ENCODE measurements around the gene PPP2R5C. TPM values are rescaled to one million over a fixed set of nuclear protein-coding genes. Genes with fewer than 3 reads are reported as not detected.

Gene PPP2R5C
- polyA plus RNA-seq, 1 donor from 2014 or later: 111 TPM

DNA sequence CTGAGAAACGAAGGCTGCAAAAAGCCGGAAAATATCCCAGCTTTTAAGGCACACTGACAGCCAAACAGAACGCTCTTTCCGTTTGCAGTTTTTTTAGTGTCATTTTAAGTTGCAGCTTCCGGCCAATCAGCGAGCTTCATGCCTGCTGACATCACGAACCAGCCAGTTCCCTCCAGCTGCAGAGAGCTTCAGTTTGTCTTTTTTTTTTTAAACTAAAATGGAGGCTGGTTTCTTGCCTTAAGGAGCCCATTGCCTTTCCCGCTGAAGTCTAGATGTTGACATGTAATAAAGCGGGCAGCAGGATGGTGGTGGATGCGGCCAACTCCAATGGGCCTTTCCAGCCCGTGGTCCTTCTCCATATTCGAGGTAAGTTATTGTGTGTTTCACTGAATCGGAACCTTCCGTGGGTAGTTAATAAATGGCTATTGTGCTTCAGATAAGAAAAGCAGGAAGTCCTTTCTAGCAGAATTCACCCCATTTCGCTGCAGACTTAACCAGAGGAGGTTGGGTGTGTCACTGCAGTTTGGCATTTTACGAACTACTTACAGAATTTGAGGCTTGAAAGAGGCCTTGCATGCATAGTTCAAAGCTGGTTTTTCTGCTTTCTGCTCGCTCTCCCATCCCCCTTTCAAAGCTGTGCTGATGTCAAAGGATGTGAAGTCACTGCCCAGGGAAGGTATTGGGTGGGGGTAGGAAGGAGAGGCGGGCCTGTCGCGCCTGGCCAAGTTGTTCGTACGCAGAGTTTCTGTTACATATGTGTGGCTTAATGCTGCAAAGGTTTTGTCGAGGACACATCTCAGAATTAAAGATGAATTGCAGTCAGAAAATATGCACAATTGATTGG, 48.4 kb downstream of the PPP2R5C start:
- peak overlapping the region; percentile 98 for H3K9ac ChIP-seq (ENCODE audit: low read length)
- peak overlapping the region; percentile 100 for H3K27ac ChIP-seq (ENCODE audit: low read length)
- H3K36me3 ChIP-seq (ENCODE audit: insufficient read depth, low read length): no peaks in the 10 kb centered on the region
- H2AFZ ChIP-seq (ENCODE audit: low read depth, low read length): peak overlapping the region; percentile 92
- peaks cover 46% of the 10 kb centered on the region for H3K79me2 ChIP-seq (replicated peaks; ENCODE audit: insufficient read depth, low read length)
- no peaks in the 10 kb centered on the region for H3K27me3 ChIP-seq (ENCODE audit: insufficient read depth, low read depth, low read length)
- H3K9me2 ChIP-seq (ENCODE audit: insufficient read depth, low read length): no peaks in the 10 kb centered on the region
- no peaks in the 10 kb centered on the region for H3F3A ChIP-seq (ENCODE audit: insufficient read depth, low read length, poor library complexity, severe bottlenecking)
- TF ChIP-seq, protein P1, sequence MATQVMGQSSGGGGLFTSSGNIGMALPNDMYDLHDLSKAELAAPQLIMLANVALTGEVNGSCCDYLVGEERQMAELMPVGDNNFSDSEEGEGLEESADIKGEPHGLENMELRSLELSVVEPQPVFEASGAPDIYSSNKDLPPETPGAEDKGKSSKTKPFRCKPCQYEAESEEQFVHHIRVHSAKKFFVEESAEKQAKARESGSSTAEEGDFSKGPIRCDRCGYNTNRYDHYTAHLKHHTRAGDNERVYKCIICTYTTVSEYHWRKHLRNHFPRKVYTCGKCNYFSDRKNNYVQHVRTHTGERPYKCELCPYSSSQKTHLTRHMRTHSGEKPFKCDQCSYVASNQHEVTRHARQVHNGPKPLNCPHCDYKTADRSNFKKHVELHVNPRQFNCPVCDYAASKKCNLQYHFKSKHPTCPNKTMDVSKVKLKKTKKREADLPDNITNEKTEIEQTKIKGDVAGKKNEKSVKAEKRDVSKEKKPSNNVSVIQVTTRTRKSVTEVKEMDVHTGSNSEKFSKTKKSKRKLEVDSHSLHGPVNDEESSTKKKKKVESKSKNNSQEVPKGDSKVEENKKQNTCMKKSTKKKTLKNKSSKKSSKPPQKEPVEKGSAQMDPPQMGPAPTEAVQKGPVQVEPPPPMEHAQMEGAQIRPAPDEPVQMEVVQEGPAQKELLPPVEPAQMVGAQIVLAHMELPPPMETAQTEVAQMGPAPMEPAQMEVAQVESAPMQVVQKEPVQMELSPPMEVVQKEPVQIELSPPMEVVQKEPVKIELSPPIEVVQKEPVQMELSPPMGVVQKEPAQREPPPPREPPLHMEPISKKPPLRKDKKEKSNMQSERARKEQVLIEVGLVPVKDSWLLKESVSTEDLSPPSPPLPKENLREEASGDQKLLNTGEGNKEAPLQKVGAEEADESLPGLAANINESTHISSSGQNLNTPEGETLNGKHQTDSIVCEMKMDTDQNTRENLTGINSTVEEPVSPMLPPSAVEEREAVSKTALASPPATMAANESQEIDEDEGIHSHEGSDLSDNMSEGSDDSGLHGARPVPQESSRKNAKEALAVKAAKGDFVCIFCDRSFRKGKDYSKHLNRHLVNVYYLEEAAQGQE (IDR thresholded peaks at IDR 0.05; ENCODE audit: borderline replicate concordance): peak; percentile 98
- TF ChIP-seq SMC3 (conservative IDR thresholded peaks at IDR 0.05; ENCODE audit: poor library complexity): peak; percentile 19
- TF ChIP-seq MXI1 (conservative IDR thresholded peaks at IDR 0.05; ENCODE audit: poor library complexity, severe bottlenecking): peak; percentile 64
- no peak for TF ChIP-seq EZH2 (IDR thresholded peaks at IDR 0.05; ENCODE audit: borderline replicate concordance, insufficient read depth, low read length, poor library complexity, severe bottlenecking)
- TF ChIP-seq EP300 (conservative IDR thresholded peaks at IDR 0.05; ENCODE audit: poor library complexity, severe bottlenecking): peak; percentile 74
- peak; percentile 40 for TF ChIP-seq RAD21 (conservative IDR thresholded peaks at IDR 0.05)
- TF ChIP-seq, protein P2, sequence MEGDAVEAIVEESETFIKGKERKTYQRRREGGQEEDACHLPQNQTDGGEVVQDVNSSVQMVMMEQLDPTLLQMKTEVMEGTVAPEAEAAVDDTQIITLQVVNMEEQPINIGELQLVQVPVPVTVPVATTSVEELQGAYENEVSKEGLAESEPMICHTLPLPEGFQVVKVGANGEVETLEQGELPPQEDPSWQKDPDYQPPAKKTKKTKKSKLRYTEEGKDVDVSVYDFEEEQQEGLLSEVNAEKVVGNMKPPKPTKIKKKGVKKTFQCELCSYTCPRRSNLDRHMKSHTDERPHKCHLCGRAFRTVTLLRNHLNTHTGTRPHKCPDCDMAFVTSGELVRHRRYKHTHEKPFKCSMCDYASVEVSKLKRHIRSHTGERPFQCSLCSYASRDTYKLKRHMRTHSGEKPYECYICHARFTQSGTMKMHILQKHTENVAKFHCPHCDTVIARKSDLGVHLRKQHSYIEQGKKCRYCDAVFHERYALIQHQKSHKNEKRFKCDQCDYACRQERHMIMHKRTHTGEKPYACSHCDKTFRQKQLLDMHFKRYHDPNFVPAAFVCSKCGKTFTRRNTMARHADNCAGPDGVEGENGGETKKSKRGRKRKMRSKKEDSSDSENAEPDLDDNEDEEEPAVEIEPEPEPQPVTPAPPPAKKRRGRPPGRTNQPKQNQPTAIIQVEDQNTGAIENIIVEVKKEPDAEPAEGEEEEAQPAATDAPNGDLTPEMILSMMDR (IDR thresholded peaks at IDR 0.05; ENCODE audit: poor library complexity, severe bottlenecking): no peak
- peak; percentile 99 for TF ChIP-seq TAF1 (IDR thresholded peaks at IDR 0.05; ENCODE audit: low read depth)
- peak; percentile 96 for TF ChIP-seq POLR2AphosphoS5 (IDR thresholded peaks at IDR 0.05)
- H3K4me3 ChIP-seq (ENCODE audit: low read length): peak overlapping the region; percentile 76
- no peaks in the 10 kb centered on the region for H3K9me3 ChIP-seq (ENCODE audit: low read length)
- H3K4me2 ChIP-seq (ENCODE audit: low read length): peak overlapping the region; percentile 96
- peaks cover 15% of the 10 kb centered on the region for H4K20me1 ChIP-seq (ENCODE audit: insufficient read depth)

DNA sequence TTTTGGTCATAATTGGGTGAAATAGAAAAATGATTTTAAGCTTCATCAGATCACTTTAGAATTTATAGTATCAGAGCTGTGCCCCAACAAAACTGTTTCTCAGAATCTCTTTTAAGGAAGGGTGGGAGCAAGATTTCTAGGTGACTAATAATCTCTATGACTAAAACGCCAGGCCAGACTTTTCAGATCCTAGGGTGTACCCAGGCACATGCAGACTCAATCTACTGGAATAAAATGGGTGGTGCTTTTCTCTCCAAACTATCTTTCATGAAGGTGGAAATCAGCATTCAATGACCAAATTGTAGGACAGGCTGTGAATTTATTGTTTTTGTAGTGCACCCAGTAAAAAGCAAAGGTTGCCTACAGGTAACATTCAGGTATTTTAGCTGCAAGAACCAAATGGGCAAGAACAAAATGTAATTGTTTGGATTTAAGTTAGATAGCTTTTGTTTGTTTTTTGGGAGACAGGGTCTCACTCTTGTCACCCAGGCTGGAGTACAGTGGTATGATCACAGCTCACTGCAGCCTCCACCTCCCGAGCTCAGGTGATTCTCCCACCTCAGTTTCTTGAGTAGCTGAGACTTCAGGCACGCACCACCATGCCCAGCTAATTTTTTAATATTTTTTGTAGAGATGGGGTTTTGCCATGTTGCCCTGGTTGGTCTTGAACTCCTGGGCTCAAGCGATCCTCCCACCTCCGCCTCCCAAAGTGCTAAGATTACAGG, 49.5 kb downstream of the PPP2R5C start:
- peaks cover 15% of the 10 kb centered on the region for H4K20me1 ChIP-seq (ENCODE audit: insufficient read depth)
- no peaks in the 10 kb centered on the region for H3K27me3 ChIP-seq (ENCODE audit: insufficient read depth, low read depth, low read length)
- H3F3A ChIP-seq (ENCODE audit: insufficient read depth, low read length, poor library complexity, severe bottlenecking): no peaks in the 10 kb centered on the region
- H3K36me3 ChIP-seq (ENCODE audit: insufficient read depth, low read length): no peaks in the 10 kb centered on the region
- H3K79me2 ChIP-seq (replicated peaks; ENCODE audit: insufficient read depth, low read length): peaks cover 47% of the 10 kb centered on the region
- no peak for TF ChIP-seq RAD21 (conservative IDR thresholded peaks at IDR 0.05)
- TF ChIP-seq EP300 (conservative IDR thresholded peaks at IDR 0.05; ENCODE audit: poor library complexity, severe bottlenecking): no peak
- no peak for TF ChIP-seq MXI1 (conservative IDR thresholded peaks at IDR 0.05; ENCODE audit: poor library complexity, severe bottlenecking)
- TF ChIP-seq SMC3 (conservative IDR thresholded peaks at IDR 0.05; ENCODE audit: poor library complexity): no peak
- no peak for TF ChIP-seq TAF1 (IDR thresholded peaks at IDR 0.05; ENCODE audit: low read depth)
- no peak for TF ChIP-seq EZH2 (IDR thresholded peaks at IDR 0.05; ENCODE audit: borderline replicate concordance, insufficient read depth, low read length, poor library complexity, severe bottlenecking)
- no peak for TF ChIP-seq POLR2AphosphoS5 (IDR thresholded peaks at IDR 0.05)
- TF ChIP-seq, protein P1 (IDR thresholded peaks at IDR 0.05; ENCODE audit: borderline replicate concordance): no peak
- TF ChIP-seq, protein P2 (IDR thresholded peaks at IDR 0.05; ENCODE audit: poor library complexity, severe bottlenecking): no peak
- H3K9ac ChIP-seq (ENCODE audit: low read length): peak overlapping the region; percentile 98
- H2AFZ ChIP-seq (ENCODE audit: low read depth, low read length): no peak overlapping the region
- peak overlapping the region; percentile 76 for H3K4me3 ChIP-seq (ENCODE audit: low read length)
- no peaks in the 10 kb centered on the region for H3K9me3 ChIP-seq (ENCODE audit: low read length)
- peak overlapping the region; percentile 100 for H3K27ac ChIP-seq (ENCODE audit: low read length)
- H3K9me2 ChIP-seq (ENCODE audit: insufficient read depth, low read length): no peaks in the 10 kb centered on the region
- H3K4me2 ChIP-seq (ENCODE audit: low read length): peak overlapping the region; percentile 96
